HG03280 (cell line): ENCODE results near the gene PTH1R.
A peak's percentile ranks its signal among the peaks of the same experiment; 100 is the strongest.

Experiments
- ATAC-seq: cut with Tn5 transposase; IDR thresholded peaks from one replicate; pipeline ENCODE4 v1.9.1; 2021; ENCODE audit warnings: mild to moderate bottlenecking, moderate library complexity; ENCODE audit not compliant: unreplicated experiment

Gene PTH1R

GRCh38 chr3:46877406-46878125 lies at the start of gene PTH1R:
TSS of gene PTH1R (plus strand) at chr3:46877721. CDS start at chr3:46883560, 5,839 bp downstream.
- ATAC-seq = no peak

- peak; percentile 83 for ATAC-seq
Measured at GRCh38 chr3:46829699-46830208, 47.8 kb upstream of the PTH1R start.

- ATAC-seq = no peak
Measured at GRCh38 chr3:46830801-46831200, 46.7 kb upstream of the PTH1R start.

- no peak for ATAC-seq
Measured at GRCh38 chr3:46831316-46831715, 46.2 kb upstream of the PTH1R start.

GRCh38 chr3:46831841-46832240 lies 45.7 kb upstream of the PTH1R start:
- no peak for ATAC-seq

- no peak for ATAC-seq
Measured at GRCh38 chr3:46833346-46834300, 43.9 kb upstream of the PTH1R start.

- no peak for ATAC-seq
Measured at GRCh38 chr3:46835054-46835453, 42.5 kb upstream of the PTH1R start.

GRCh38 chr3:46835491-46835890 lies 42.0 kb upstream of the PTH1R start:
- no peak for ATAC-seq

GRCh38 chr3:46838301-46838700 lies 39.2 kb upstream of the PTH1R start:
- no peak for ATAC-seq

- no peak for ATAC-seq
Measured at GRCh38 chr3:46840491-46840890, 37.0 kb upstream of the PTH1R start.

- no peak for ATAC-seq
Measured at GRCh38 chr3:46843508-46843907, 34.0 kb upstream of the PTH1R start.

- ATAC-seq = no peak
Measured at GRCh38 chr3:46844397-46844796, 33.1 kb upstream of the PTH1R start.

GRCh38 chr3:46844881-46845312 lies 32.6 kb upstream of the PTH1R start:
- no peak for ATAC-seq

- no peak for ATAC-seq
Measured at GRCh38 chr3:46845397-46845859, 32.1 kb upstream of the PTH1R start.

GRCh38 chr3:46845860-46846623 lies 31.5 kb upstream of the PTH1R start:
- ATAC-seq = peak; percentile 80

- no peak for ATAC-seq
Measured at GRCh38 chr3:46846624-46847542, 30.6 kb upstream of the PTH1R start.

- ATAC-seq = no peak
Measured at GRCh38 chr3:46847744-46848143, 29.8 kb upstream of the PTH1R start.

GRCh38 chr3:46848271-46849044 lies 29.1 kb upstream of the PTH1R start:
- no peak for ATAC-seq

GRCh38 chr3:46849045-46849631 lies 28.4 kb upstream of the PTH1R start:
- ATAC-seq = no peak
